ENCODE data around the gene PDP2. TPM values are rescaled to one million over a fixed set of nuclear protein-coding genes. Genes with fewer than 3 reads are reported as not detected.

PDP2 gene
- total and polyA plus RNA-seq, 10 of the 15 experiments (the other 5 are each of a cell fraction or from before 2014, with no cell fraction given), result 1.9 to 31.1 (median 6.2) TPM

DNA sequence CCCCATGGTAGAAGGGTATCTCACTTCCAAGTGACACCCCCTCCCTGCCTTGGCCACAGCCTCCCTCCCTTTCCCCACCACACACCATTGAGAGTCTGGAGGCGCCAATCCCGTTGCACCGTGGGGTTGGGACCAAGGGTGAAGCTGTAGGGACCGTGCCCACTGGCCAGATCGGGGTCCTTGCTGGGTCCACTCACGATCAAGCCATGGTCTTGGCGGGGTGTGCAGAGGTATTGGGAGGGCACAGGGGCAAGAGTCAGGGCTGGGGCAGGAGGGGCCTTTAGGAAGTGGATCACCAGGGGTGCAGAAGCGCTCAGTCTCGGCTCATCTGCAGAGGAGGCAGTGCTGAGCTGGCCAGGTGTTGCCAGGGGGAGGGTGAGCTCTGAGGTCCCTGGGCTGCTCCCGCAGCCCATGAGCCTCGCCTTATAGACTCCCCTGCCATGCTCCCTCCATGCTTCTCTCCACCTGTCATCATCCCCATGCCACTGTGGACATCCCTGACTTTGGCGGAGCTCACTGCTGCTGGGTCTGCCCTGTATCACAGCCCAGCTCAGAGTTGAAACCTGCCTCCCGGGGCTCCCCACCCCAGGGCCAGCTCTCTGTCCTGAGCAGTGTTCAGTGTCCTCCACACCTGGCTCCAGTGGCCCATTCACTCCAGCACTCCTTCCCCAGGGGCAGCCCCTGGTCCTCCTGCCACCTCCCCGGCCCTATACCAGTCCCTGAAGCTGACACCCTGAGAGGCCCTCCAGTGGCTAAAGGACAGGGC, 30.0 kb downstream of the PDP2 start (continued):
- no peak for TF ChIP-seq ZNF207 (IDR thresholded peaks at IDR 0.05; ENCODE audit: borderline replicate concordance)

DNA sequence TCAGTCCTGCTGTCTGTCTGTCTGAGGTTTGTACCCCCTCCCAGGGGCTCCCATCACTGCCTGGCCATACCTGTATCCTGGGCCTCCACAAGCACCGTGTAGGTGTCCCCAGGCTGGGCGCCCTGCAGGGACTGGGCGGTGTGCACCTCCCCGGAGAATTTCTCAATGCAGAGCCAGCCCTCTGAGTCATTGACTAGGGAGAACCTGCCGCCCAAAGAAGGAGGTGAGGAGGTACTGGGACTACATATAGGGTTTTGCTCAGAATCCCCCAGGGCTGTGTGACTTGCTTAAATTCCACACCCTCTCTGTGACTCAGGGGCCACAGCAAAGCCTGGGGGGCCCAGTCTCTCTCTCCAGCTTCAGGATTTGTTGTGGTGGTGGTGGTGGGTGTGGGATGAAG, 30.8 kb downstream of the PDP2 start:
- no TSS peak for BruUV-seq (replicated peaks)
- Histone ChIP-seq H3K36me3 (ENCODE audit: control insufficient read depth in 2 of 2, insufficient read depth in 2 of 2, low read length in 1 of 2) (no peaks in the 10 kb centered on the region), H3K27ac (ENCODE audit: control insufficient read depth, insufficient read depth) (no peak overlapping the region), H3K79me2 (ENCODE audit: control insufficient read depth, insufficient read depth, low read length) (no peaks in the 10 kb centered on the region), H3K9ac (ENCODE audit: control insufficient read depth, insufficient read depth, low read length) (no peak overlapping the region), H3K4me1 (ENCODE audit: control insufficient read depth, insufficient read depth, low read length) (no peaks in the 10 kb centered on the region), H3K9me3 (replicated peaks; ENCODE audit: control insufficient read depth, insufficient read depth, low read length) (no peaks in the 10 kb centered on the region), H4K20me1 (ENCODE audit: control insufficient read depth, insufficient read depth) (no peaks in the 10 kb centered on the region), H3K4me3 (no peak overlapping the region), H2AFZ (ENCODE audit: control insufficient read depth, low read depth, low read length) (no peak overlapping the region), H3K27me3 (replicated peaks in 1 of 2; ENCODE audit: control insufficient read depth in 2 of 2, insufficient read depth in 2 of 2, low read length in 1 of 2) (no peaks in the 10 kb centered on the region; a peak in 2 of 4 replicates), H3K4me2 (ENCODE audit: control insufficient read depth, insufficient read depth) (no peak overlapping the region)
- no peak for ATAC-seq
- 2% methylated on average over 5 of the region's 5 CpGs for WGBS (ENCODE audit: insufficient coverage, insufficient replicate concordance, low lambda C conversion rate, missing lambda C conversion rate)
- ChIA-PET SMC1A (ENCODE audit: uncharacterized antibody, unreplicated experiment) (no interaction called here), POLR2A (no interaction called here), RAD21 (ENCODE audit: unreplicated experiment) (interaction anchor here (1.2 kb wide), 1 partner anchor 10 kb away, joined by 3 read pairs; no protein-coding TSS in a partner anchor), CTCF (interaction anchor here (2.2 kb wide), 1 partner anchor 15 kb away, joined by 7 read pairs; the partner anchor contains the start of gene RRAD)
- intact Hi-C loops (cut with micrococcal nuclease; ENCODE audit: unreplicated experiment), result no loop called here
- FAIRE-seq, result no peak
- no peak for DNase-seq (ENCODE audit: low read depth, low spot score)
- in situ Hi-C loops (cut with MboI), result no loop called here
- TF ChIP-seq NR2F1 (conservative IDR thresholded peaks at IDR 0.05) (no peak), SREBF1 (IDR thresholded peaks at IDR 0.05; ENCODE audit: low read length) (no peak), KDM1A (IDR thresholded peaks at IDR 0.05; ENCODE audit: borderline replicate concordance) (no peak), KAT2A (conservative IDR thresholded peaks at IDR 0.05; ENCODE audit: control insufficient read depth, low read depth, low read length) (no peak), RELA (IDR thresholded peaks at IDR 0.05; ENCODE audit: borderline replicate concordance, partially characterized antibody) (no peak), ZNF274 (IDR thresholded peaks at IDR 0.05; ENCODE audit: insufficient read depth, insufficient read length) (no peak), BCL3 (IDR thresholded peaks at IDR 0.05; ENCODE audit: borderline replicate concordance, insufficient read depth, low read depth, low read length, poor library complexity, severe bottlenecking) (no peak), MYC (IDR thresholded peaks at IDR 0.05; ENCODE audit: insufficient read depth, insufficient read length, insufficient replicate concordance, low read length, severe bottlenecking) (no peak), ZNF24 (IDR thresholded peaks at IDR 0.05) (no peak), SMC3 (IDR thresholded peaks at IDR 0.05; ENCODE audit: borderline replicate concordance, low read length) (no peak), TAF1 (IDR thresholded peaks at IDR 0.05; ENCODE audit: borderline replicate concordance, low read depth, low read length) (no peak)
- TF ChIP-seq, protein P1, sequence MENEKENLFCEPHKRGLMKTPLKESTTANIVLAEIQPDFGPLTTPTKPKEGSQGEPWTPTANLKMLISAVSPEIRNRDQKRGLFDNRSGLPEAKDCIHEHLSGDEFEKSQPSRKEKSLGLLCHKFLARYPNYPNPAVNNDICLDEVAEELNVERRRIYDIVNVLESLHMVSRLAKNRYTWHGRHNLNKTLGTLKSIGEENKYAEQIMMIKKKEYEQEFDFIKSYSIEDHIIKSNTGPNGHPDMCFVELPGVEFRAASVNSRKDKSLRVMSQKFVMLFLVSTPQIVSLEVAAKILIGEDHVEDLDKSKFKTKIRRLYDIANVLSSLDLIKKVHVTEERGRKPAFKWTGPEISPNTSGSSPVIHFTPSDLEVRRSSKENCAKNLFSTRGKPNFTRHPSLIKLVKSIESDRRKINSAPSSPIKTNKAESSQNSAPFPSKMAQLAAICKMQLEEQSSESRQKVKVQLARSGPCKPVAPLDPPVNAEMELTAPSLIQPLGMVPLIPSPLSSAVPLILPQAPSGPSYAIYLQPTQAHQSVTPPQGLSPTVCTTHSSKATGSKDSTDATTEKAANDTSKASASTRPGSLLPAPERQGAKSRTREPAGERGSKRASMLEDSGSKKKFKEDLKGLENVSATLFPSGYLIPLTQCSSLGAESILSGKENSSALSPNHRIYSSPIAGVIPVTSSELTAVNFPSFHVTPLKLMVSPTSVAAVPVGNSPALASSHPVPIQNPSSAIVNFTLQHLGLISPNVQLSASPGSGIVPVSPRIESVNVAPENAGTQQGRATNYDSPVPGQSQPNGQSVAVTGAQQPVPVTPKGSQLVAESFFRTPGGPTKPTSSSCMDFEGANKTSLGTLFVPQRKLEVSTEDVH (IDR thresholded peaks at IDR 0.05; ENCODE audit: low read depth, partially characterized antibody), result no peak
- TF ChIP-seq, protein P2, sequence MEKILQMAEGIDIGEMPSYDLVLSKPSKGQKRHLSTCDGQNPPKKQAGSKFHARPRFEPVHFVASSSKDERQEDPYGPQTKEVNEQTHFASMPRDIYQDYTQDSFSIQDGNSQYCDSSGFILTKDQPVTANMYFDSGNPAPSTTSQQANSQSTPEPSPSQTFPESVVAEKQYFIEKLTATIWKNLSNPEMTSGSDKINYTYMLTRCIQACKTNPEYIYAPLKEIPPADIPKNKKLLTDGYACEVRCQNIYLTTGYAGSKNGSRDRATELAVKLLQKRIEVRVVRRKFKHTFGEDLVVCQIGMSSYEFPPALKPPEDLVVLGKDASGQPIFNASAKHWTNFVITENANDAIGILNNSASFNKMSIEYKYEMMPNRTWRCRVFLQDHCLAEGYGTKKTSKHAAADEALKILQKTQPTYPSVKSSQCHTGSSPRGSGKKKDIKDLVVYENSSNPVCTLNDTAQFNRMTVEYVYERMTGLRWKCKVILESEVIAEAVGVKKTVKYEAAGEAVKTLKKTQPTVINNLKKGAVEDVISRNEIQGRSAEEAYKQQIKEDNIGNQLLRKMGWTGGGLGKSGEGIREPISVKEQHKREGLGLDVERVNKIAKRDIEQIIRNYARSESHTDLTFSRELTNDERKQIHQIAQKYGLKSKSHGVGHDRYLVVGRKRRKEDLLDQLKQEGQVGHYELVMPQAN (conservative IDR thresholded peaks at IDR 0.05), result no peak

Data from GM12878 (cell line).